MCF 10A (cell line): ENCODE measurements around the gene LYPD5. TPM values are rescaled to one million over a fixed set of nuclear protein-coding genes. Genes with fewer than 3 reads are reported as not detected.

Experiments
- BruUV-seq: library from RNA; stranded (reverse); fragments of 400-500 nt; replicated peaks from 2 replicates; lab custom pipeline; 2021; lab: Mats Ljungman, UMichigan
- CTCF ChIA-PET: fragments of 300-600 bp; sonication (Branson Sonifier 250); formaldehyde crosslinking; extraction: SDS; loops from one replicate; lab custom pipeline; 2021; ENCODE audit warnings: antibody characterized with exemption, inconsistent platforms; lab: Yijun Ruan, JAX
- POLR2A ChIA-PET: fragments of 300-600, 350-650 bp; sonication (Branson Sonifier 250); formaldehyde crosslinking; extraction: SDS; loops from one replicate; lab custom pipeline; 2020; ENCODE audit warnings: antibody characterized with exemption, inconsistent platforms; lab: Yijun Ruan, JAX
- DNase-seq: peaks from one replicate; pipeline ENCODE4 v3.0.0-alpha.2; 2018; ENCODE audit not compliant: unreplicated experiment
- H3K27ac Mint-ChIP-seq: one replicate; pipeline ENCODE4 v1.8.0; 2022; ENCODE audit warnings: mild to moderate bottlenecking, low read depth, mixed read lengths; ENCODE audit not compliant: unreplicated experiment
- H3K27me3 Mint-ChIP-seq: one replicate; pipeline ENCODE4 v1.8.0; 2022; ENCODE audit warnings: mixed read lengths; ENCODE audit not compliant: insufficient read depth, unreplicated experiment
- H3K36me3 Mint-ChIP-seq: one replicate; pipeline ENCODE4 v1.8.0; 2022; ENCODE audit warnings: mild to moderate bottlenecking, moderate library complexity, mixed read lengths; ENCODE audit not compliant: insufficient read depth, unreplicated experiment
- H3K4me1 Mint-ChIP-seq: one replicate; pipeline ENCODE4 v1.8.0; 2022; ENCODE audit warnings: mixed read lengths; ENCODE audit not compliant: insufficient read depth, unreplicated experiment
- H3K4me3 Mint-ChIP-seq: one replicate; pipeline ENCODE4 v1.8.0; 2022; ENCODE audit warnings: mild to moderate bottlenecking, moderate library complexity, mixed read lengths; ENCODE audit not compliant: unreplicated experiment
- H3K9me3 Mint-ChIP-seq: one replicate; pipeline ENCODE4 v1.8.0; 2022; ENCODE audit warnings: mixed read lengths; ENCODE audit not compliant: unreplicated experiment
- intact Hi-C: fragments of 100-400 bp; cut with micrococcal nuclease; formaldehyde crosslinking; loops from 2 replicates; pipeline ENCODE4 v1.14.1; 2022
- total RNA-seq: library from RNA; stranded (reverse); gene quantifications from 2 replicates; pipeline ENCODE4 v1.2.3, GENCODE V29; 2022
- TF ChIP-seq, protein P1 (sequence below): fragments of 200-600 bp; IDR thresholded peaks from one replicate; pipeline ENCODE4 v1.8.0; 2022; ENCODE audit warnings: antibody characterized with exemption, mild to moderate bottlenecking; ENCODE audit not compliant: unreplicated experiment

The LYPD5 gene
- total RNA-seq, 1 experiment from 2014 or later = 0.21 TPM

DNA sequence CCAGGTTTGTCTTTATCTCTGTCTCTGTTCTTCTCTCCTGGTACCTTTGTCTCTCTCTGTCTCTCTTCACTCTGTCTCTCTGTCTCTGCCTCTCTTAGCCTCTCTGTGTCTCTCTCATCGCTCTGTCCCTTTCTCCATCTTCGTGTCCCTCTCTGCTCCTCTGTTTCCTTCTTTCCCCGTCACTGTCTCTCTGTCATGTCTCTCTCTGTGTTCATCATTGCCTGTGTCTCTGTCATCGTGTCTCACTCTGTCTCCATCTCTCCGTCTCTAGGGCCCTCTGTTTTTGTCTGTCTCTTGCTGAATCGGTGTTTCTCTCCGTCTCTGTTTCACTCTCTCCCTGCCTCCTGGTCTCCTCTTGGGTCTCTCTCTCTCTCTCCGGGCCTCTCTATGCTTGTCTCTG is 18.6 kb downstream of the LYPD5 start:
- H3K27me3 Mint-ChIP-seq = no peaks in the 10 kb centered on the region
- TF ChIP-seq, protein P1, sequence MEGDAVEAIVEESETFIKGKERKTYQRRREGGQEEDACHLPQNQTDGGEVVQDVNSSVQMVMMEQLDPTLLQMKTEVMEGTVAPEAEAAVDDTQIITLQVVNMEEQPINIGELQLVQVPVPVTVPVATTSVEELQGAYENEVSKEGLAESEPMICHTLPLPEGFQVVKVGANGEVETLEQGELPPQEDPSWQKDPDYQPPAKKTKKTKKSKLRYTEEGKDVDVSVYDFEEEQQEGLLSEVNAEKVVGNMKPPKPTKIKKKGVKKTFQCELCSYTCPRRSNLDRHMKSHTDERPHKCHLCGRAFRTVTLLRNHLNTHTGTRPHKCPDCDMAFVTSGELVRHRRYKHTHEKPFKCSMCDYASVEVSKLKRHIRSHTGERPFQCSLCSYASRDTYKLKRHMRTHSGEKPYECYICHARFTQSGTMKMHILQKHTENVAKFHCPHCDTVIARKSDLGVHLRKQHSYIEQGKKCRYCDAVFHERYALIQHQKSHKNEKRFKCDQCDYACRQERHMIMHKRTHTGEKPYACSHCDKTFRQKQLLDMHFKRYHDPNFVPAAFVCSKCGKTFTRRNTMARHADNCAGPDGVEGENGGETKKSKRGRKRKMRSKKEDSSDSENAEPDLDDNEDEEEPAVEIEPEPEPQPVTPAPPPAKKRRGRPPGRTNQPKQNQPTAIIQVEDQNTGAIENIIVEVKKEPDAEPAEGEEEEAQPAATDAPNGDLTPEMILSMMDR = no peak
- H3K4me3 Mint-ChIP-seq = peak overlapping the region; percentile 86
- no TSS peak for BruUV-seq
- H3K4me1 Mint-ChIP-seq = peaks cover 69% of the 10 kb centered on the region
- ChIA-PET POLR2A (interaction anchor here (1.3 to 11.0 kb wide), 2 partner anchors 25 to 115 kb away, joined by 5 to 409 read pairs; partner anchors contain the start of gene SMG9), CTCF (no interaction called here)
- no peaks in the 10 kb centered on the region for H3K9me3 Mint-ChIP-seq
- DNase-seq = no peak
- peaks cover 4% of the 10 kb centered on the region for H3K36me3 Mint-ChIP-seq
- intact Hi-C loops = loop anchor here (5.0 kb wide), 1 partner anchor 186 kb away; the partner anchor contains the start of genes IRGQ and ZNF576
- H3K27ac Mint-ChIP-seq = peak overlapping the region; percentile 94

DNA sequence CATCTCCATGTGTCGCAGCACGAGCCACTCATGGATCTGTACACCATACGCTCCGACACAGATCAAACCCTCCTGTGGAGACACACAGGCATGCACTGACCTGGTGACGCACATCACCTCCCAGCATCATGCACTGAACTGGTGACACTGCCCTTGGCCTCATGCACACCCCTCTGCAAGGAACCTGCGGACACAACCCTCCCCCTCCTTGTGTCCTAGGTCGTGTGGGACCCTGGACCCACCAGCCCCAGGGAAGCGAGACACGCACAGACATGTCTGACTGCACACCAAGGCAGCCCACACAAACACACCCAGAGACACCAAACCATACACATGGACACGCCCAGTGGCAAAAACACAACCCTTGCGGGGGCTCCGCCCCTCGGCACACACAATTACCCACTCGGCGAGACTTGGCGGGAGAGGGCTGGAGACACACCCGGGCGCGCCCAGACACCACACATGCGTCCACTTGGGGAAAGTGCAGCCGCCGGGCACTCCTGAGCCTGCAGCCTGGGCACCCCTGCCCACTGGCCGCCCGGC is 19.5 kb downstream of the LYPD5 start:
- BruUV-seq = no TSS peak
- peak; percentile 67 for DNase-seq
- no peaks in the 10 kb centered on the region for H3K27me3 Mint-ChIP-seq
- H3K36me3 Mint-ChIP-seq = peaks cover 4% of the 10 kb centered on the region
- no peaks in the 10 kb centered on the region for H3K9me3 Mint-ChIP-seq
- H3K27ac Mint-ChIP-seq = peak overlapping the region; percentile 94
- H3K4me3 Mint-ChIP-seq = peak overlapping the region; percentile 86
- intact Hi-C loops = loop anchor here (5.0 kb wide), 1 partner anchor 185 kb away; the partner anchor contains the start of genes IRGQ and ZNF576
- peaks cover 78% of the 10 kb centered on the region for H3K4me1 Mint-ChIP-seq
- TF ChIP-seq, protein P1 = no peak
- CTCF ChIA-PET = interaction anchor here (1.0 kb wide), 1 partner anchor 38 kb away, joined by 5 read pairs; no protein-coding TSS in a partner anchor
- POLR2A ChIA-PET = interaction anchor here (1.3 to 11.0 kb wide), 2 partner anchors 24 to 114 kb away, joined by 5 to 409 read pairs; partner anchors contain the start of gene SMG9

DNA sequence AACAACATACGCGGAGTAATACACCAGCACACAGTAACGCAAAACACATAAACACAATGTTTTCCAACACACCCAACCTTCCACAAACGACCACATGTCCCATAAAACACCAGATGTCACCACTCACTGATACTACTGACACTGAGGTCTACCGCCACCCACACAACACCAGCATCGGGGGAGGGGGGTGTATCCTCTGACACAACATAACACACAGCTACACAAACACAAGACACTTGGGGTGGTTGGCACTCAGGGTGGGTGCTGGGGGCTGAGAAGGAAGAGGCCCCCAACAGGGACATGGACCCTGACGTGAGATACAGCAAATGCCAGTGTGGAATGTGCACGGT is 20.0 kb downstream of the LYPD5 start:
- peaks cover 82% of the 10 kb centered on the region for H3K4me1 Mint-ChIP-seq
- intact Hi-C loops = loop anchor here (5.0 kb wide), 1 partner anchor 185 kb away; the partner anchor contains the start of genes IRGQ and ZNF576

More for the DNA sequence above, 20.0 kb downstream of the LYPD5 start:
- TF ChIP-seq, protein P1 = no peak
- POLR2A ChIA-PET = interaction anchor here (2.2 to 11.0 kb wide), 2 partner anchors 23 to 113 kb away, joined by 19 to 409 read pairs; partner anchors contain the start of genes PLAUR and SMG9
- Mint-ChIP-seq H3K9me3 (no peaks in the 10 kb centered on the region), H3K36me3 (peaks cover 4% of the 10 kb centered on the region), H3K27me3 (no peaks in the 10 kb centered on the region), H3K4me3 (peak overlapping the region; percentile 86), H3K27ac (peak overlapping the region; percentile 94)
- CTCF ChIA-PET = interaction anchor here (1.0 to 5.9 kb wide), 2 partner anchors 15 to 37 kb away, joined by 5 to 71 read pairs; no protein-coding TSS in a partner anchor
- BruUV-seq = no TSS peak
- no peak for DNase-seq
